ENCODE measurements around the gene HNRNPA1. TPM values are rescaled to one million over a fixed set of nuclear protein-coding genes. Genes with fewer than 3 reads are reported as not detected.
A peak's percentile ranks its signal among the peaks of the same experiment; 100 is the strongest.

Gene HNRNPA1
- total and polyA plus RNA-seq, 9 of the 15 experiments (the other 6 are each of a cell fraction or from before 2014, with no cell fraction given), result 1,166 to 2,703 (median 1,815) TPM

- TF ChIP-seq FOXK2 (conservative IDR thresholded peaks at IDR 0.05 in 1 of 2, IDR thresholded peaks at IDR 0.05 in 1 of 2; ENCODE audit: low read depth in 2 of 2) (0 out of 4 replicates have a peak, but pooled peaks of 1 of the 2 experiments have one; percentile 16), ZNF274 (IDR thresholded peaks at IDR 0.05; ENCODE audit: borderline replicate concordance, low read depth, low read length) (no peak), GATA2 (CRISPR knock-in tag; IDR thresholded peaks at IDR 0.05) (0 out of 2 replicates have a peak, but pooled peaks have one; percentile 14), ZNF23 (CRISPR knock-in tag; IDR thresholded peaks at IDR 0.05) (no peak), TEAD4 (IDR thresholded peaks at IDR 0.05; ENCODE audit: low read length) (peak; percentile 87), TEAD4 (CRISPR knock-in tag; IDR thresholded peaks at IDR 0.05; ENCODE audit: borderline replicate concordance) (no peak), TEAD1 (CRISPR knock-in tag; IDR thresholded peaks at IDR 0.05) (peak in 1 of 2 experiments; percentile 91; a peak in 2 of 4 replicates), SMAD4 (CRISPR knock-in tag; conservative IDR thresholded peaks at IDR 0.05) (peak; percentile 91), VEZF1 (CRISPR knock-in tag; IDR thresholded peaks at IDR 0.05) (no peak), RUNX1 (IDR thresholded peaks at IDR 0.05; ENCODE audit: low read depth) (no peak), TRIM24 (IDR thresholded peaks at IDR 0.05) (0 out of 4 replicates have a peak, but pooled peaks of 1 of the 2 experiments have one; percentile 31), RFX7 (CRISPR knock-in tag; IDR thresholded peaks at IDR 0.05) (no peak), ERF (CRISPR knock-in tag; IDR thresholded peaks at IDR 0.05) (no peak), HMBOX1 (IDR thresholded peaks at IDR 0.05) (peak; percentile 67), CREB3 (tag; conservative IDR thresholded peaks at IDR 0.05; ENCODE audit: low read depth) (no peak), GTF2F1 (IDR thresholded peaks at IDR 0.05; ENCODE audit: low read depth, low read length) (no peak), NFYB (IDR thresholded peaks at IDR 0.05; ENCODE audit: extremely low read depth, insufficient read length) (no peak), ZNF76 (CRISPR knock-in tag; IDR thresholded peaks at IDR 0.05; ENCODE audit: borderline replicate concordance) (no peak)
- TF ChIP-seq, protein P1, sequence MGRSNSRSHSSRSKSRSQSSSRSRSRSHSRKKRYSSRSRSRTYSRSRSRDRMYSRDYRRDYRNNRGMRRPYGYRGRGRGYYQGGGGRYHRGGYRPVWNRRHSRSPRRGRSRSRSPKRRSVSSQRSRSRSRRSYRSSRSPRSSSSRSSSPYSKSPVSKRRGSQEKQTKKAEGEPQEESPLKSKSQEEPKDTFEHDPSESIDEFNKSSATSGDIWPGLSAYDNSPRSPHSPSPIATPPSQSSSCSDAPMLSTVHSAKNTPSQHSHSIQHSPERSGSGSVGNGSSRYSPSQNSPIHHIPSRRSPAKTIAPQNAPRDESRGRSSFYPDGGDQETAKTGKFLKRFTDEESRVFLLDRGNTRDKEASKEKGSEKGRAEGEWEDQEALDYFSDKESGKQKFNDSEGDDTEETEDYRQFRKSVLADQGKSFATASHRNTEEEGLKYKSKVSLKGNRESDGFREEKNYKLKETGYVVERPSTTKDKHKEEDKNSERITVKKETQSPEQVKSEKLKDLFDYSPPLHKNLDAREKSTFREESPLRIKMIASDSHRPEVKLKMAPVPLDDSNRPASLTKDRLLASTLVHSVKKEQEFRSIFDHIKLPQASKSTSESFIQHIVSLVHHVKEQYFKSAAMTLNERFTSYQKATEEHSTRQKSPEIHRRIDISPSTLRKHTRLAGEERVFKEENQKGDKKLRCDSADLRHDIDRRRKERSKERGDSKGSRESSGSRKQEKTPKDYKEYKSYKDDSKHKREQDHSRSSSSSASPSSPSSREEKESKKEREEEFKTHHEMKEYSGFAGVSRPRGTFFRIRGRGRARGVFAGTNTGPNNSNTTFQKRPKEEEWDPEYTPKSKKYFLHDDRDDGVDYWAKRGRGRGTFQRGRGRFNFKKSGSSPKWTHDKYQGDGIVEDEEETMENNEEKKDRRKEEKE (IDR thresholded peaks at IDR 0.05; ENCODE audit: borderline replicate concordance in 1 of 2, control insufficient read depth in 1 of 2, low read depth in 2 of 2, low read length in 1 of 2), result no peak
Measured at GRCh38 chr12:54262403-54262925, 18.1 kb upstream of the HNRNPA1 start (continued).

Measured in K562 (cell line).